Epidermal melanocyte (primary cell): ENCODE measurements around the gene PELI2.
A peak's percentile ranks its signal among the peaks of the same experiment; 100 is the strongest.

Experiments
- DNase-seq: peaks from one replicate; pipeline ENCODE4 v3.0.0; 2011; ENCODE audit warnings: low spot score; ENCODE audit not compliant: insufficient read length

The PELI2 gene

DNA sequence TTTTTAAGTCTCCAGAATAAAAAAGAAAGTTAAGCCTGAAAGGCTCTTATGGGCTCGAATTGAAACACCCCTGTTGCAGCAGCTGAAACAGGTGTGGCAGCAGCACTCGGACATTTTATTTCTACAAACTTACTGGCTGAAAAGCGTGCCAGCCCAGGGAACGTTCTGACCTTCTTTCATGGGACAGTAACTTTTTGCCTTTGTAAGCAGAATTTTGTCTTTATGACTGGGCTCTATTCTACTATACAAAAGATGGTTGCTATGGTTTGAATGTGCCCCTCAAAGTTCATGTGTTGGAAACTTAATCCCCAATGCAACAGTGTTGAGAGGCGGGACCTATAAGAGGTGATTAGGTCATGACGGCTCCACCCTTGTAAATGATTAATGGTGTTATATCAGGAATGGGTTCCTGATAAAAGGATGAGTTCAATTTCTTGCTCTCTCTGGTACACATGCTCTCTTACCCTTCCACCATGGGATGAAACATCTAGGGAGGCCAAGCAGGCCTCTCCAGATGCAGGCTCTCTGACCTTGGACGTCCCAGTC lies 52.7 kb downstream of the PELI2 start:
- no peak for DNase-seq

DNA sequence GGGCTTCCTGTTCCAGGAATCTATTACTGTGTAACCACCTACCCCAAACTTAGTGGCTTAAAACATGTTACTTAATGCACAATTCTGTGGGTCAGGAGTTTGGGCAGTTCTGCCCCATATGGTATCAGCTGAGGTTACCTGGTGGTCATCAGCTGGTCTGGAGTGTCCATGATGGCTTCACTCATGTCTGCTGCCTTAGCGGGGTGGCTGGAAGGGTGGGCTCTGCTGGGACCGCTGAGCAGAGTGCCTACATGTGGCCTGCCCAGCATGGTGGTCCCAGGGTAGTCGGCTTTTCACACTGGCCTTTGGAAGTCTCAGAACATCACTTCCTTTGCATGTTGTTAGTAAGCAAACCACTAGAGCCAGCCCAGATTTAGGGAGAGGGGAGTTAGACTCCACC lies 53.9 kb downstream of the PELI2 start:
- DNase-seq = no peak

DNA sequence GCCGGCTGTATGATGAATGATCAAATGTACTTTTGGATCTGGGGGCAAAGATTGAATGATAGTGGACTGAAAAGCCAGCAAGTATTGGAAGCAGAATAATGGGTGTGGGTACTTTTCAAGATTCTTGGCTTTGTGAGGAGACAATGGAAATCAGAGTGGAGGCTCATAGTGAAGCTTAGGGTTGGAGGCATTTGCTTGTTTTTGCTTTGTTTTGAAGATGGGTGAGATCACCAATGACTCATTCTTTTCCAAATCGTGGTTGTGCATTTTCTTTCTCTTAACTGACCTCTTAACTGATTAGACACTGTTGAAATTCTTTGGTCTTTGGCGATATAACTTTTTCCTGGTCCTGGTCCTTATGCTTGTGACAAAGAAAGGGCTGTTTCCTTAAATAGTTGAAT lies 54.4 kb downstream of the PELI2 start:
- DNase-seq = no peak

DNA sequence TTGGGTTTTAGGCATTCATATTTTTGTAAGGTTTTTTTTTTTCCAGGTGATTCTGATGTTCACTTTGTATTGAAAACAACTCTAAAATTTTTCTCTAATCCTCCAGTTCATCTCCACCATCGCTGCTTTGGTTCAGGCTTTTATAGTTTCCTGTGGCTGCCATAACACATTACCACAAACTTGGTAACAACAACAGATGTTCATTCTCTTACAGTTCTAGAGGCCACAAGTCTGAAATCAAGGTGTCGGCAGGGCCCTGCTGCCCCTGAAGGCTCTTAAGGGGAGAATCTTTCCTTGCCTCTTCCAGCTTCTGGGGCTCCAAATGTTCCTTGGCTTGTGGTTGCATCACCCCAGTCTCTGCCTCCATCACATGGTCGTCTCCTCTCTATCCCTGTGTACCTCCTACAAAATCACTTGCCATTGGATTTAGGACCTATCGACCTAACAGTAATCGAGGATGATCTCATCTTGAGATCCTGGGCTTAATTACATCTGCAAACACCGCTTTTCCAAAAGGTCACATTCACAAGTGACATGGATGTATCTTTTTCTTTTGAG lies 55.2 kb downstream of the PELI2 start:
- no peak for DNase-seq

DNA sequence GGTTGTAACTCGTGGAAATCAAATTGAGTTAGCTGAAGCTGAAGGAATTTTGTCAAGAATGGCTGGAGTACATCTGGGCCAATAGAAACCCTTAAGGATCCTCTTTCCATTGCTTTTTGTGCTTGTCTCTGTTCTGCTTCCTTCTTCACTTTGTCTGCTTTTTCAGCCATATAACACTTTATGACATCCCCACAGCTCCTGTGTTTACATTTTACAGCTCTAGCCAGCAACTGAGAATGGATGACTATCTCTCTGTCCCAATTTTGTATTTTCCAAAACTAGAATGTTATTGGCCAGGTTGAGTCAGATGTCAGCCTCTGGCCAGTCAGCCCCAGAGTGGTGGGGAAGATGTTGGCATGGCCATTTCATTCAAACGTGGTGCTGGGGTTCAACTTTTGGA lies 57.6 kb downstream of the PELI2 start:
- DNase-seq = no peak

DNA sequence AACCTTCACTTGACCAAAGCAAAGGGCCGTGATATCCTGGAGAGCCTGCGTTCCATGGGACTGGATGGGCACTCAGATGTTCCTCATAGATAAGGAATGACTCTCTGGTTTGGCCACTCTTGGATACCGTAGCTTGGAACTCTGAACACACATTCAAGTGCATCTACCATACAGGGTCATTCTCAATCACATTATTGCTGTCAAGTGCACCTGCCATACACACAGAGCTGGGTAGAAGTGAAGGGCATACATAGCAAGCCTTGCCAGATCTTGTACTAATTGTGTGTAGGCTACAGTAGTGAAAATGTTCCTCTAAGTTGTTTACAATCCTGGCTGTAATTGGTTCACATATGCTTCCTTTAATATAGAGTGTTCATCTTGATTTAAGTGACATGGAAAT lies 58.3 kb downstream of the PELI2 start:
- no peak for DNase-seq

DNA sequence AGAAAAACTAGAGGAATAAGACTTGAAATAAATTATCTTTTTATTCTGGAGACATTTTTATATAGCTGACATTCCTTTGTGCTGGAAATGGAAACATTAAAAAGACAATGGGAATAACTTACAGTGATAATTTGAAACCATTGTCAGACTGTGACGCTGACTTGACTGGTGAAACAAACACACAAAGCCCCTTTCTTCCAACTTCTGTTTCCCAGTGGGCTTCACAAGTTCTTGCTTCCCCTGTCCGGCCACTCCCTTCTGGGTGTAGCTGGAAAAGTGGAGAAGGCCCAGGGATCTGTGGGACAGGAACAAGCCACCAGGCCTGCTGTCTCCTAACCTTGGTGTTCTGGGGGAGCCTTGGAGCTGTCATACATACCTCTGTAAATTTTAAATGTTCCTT lies 58.8 kb downstream of the PELI2 start:
- DNase-seq = no peak

DNA sequence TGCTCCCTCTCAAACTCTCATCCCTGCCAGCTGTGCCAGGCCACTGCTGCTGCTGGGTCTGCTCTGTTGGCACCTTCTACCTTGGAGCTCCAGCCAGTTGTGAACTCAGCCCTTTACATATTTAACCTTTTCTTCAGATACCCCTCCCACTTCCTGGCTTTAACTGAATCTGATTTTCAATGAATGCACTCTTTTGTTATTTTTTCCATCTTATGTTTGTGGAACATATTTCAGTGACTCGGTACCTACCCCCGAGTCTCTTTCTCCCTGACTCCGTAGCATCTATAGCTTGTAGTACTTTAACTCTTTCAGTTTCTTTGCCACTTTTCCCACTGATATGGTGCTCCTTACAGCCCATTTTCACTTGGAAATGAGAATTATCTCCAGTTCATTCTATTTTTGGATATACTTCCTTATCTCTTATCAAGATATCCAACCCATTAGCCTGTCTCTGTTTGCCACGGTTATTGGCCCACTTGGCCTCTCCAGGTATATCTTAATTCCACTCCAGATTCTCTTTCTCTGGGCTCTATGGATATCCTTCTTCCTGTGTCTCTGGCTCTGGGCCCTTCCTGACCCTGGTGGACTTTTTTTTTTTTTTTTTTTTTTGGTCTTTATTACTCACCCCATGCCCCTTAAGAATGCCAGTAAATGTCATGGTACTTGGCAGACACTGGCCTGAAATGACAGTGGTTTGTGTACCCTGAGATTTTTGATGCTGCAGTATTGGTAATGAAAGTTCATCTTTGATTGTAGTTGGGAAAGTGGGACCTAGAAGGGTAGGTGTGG lies 62.7 kb downstream of the PELI2 start:
- DNase-seq = no peak

DNA sequence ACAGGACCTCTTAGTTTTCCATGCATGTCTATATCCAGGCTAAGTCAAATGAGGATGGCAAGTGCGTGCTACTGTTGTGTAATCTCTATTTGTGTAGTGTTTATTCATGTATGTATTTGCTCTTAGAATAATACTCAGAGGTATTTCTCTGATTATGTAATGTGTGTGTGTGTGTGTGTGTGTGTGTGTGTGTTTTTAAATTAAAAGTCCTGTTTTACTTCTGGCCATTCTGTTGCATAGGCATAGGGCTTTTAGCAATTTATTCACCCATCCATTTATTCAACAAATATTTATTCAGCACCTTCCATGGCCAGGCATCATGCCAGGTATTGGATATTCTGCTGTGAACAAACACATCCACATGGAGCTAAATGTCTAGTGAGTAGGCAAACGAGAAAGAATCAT lies 63.5 kb downstream of the PELI2 start:
- no peak for DNase-seq

DNA sequence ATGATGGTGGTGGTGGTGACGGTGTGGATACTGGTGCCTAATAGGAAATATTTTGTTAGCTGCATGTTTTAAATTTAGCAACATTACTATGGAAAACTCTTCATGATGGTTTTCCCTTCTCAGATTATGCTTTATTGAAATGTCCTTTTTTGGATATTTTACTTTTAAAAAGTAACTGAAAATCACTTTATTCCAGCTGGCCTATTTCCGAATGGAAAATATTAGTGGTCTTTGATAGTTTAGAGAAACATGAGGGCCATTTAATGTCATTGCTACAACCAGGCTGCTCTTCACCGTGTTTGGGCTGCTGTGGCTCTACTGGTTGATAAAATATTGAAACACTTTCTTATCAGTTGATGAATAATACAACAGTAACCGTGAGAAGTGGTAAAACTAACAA lies 64.2 kb downstream of the PELI2 start:
- DNase-seq = no peak

DNA sequence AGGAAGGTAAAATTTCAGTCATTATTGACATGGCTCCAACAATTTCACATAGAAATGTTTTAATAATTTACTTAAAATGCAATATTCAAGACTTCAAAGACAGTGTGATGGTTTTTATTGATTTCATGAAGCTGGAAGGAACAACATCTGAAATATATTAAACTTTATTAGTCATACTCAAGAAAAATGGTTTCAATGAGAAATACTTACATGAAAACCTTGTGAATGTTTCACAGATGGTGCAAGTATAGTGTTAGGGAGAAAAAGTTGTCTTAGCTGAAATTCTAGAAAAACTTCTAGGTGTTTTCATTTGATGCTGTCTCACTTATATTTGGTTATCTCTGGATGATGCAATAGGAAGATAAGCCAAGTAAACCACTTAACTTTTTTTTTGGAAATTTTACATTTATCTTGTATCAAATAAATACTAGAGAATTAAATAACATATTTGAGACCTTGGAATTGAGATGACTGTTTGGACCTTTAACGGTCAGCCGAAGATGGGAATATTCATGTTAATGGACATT lies 65.5 kb downstream of the PELI2 start:
- DNase-seq = no peak

DNA sequence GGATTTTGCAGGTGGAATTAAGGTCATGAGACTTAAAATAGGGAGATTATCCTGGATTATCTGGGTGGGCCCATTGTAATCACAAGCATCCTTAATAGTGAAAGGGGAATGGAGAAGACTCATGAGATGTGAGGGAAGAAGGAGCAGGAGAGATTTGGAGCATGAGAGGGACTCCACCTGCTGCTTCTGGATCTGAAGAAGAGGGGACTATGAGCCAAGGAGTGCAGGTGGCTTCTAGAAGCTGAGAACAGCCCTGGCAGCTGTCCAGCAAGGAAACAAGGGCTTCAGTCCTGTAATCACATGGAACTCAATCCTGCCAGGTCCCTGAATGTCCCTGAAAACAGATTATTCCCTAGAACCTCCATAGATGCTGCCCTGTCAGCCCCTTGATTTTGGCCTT lies 67.8 kb downstream of the PELI2 start:
- no peak for DNase-seq

DNA sequence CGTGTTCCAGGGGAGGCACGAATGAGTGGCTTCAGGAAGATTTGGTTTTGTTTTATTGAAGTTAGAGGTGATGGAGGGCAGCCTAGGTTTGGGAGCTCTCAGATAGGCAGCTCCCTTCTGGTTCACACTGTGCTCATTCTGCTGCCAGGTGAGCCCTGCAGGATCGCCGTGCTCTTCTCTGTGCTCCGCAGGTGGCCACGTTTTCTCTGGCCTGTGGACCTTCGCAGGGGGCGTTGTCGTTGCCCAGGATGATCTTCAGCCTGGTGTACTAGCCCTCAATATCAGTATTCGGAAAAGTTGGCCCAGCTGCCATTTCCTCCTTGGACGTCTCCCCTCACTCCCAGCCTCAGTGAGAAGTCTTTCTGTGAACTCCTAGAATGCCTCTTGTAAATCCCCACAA lies 69.5 kb downstream of the PELI2 start:
- no peak for DNase-seq

DNA sequence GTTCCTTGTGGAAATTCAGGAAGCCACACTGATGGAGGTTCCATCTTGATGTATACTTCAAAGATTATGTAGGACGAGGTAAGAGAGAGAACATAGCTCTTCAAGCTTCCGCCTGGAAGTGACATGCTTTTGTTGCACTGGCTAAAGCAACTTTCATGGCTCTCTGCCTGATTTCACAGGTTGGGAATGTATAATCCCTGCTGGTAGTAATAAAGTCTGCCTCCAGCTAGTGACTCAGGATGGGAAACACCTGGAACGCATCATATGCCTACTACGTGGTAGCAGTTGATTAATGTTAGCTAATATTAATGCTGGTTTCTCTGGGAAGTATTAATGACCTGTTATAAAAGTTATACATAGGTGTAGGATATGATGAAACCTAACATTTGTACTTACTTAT lies 71.1 kb downstream of the PELI2 start:
- no peak for DNase-seq

DNA sequence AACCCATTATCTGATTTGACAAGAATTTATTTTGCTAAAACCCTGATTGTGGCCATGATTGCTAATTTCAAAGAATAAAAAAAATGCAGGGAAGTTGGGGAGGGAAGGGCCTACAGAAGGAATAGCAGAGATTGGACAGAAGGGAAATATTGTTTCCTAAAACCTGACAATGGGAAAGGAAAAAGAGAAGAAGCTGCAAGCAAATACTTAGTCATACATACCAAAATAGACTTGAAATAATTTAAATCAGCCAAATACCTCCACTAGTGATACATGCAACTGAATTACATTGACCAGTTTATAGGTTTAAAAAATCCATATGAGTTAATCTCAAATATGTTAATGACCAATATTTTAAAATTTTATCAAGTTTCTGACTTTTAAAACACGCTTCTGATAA lies 75.1 kb downstream of the PELI2 start:
- DNase-seq = no peak

DNA sequence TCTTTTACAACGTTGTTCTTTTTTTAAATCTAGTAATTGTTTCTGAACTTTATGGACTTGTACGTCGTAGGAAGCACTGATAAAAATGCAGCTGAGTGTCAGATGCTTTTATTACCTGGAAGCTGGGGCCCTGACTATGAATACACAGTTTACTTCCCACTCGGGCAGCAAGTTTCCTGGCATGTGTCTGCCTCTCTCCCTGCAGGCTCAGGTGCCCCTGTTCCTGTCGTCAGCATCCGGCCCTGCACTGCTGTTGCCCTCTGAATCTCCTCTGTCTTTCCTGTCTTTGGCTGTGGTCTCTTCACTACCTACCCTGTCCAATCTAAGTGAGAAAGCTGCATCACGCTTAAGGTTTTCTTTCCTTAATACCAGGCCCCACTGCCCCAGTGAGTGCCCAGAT lies 75.8 kb downstream of the PELI2 start:
- DNase-seq = no peak

DNA sequence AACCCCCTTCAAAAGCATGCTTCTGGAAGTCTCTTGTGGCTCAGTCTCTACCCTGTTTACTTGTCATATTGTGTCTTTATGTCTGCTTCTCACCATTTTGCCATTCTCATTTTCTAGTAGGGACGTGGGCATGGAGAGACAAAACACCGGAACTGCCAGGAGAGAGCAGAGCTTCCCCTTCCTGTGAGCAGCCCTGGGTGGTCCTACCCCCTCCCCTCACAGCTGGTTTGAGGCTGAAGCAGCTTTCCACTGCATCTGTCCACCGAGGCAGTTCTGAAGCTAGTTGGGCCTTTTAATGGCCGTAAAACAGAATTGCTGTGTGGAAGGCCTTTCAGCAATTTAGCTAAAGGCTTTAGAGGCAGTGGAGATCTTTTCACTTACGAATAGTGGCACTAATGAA lies 77.0 kb downstream of the PELI2 start:
- no peak for DNase-seq

DNA sequence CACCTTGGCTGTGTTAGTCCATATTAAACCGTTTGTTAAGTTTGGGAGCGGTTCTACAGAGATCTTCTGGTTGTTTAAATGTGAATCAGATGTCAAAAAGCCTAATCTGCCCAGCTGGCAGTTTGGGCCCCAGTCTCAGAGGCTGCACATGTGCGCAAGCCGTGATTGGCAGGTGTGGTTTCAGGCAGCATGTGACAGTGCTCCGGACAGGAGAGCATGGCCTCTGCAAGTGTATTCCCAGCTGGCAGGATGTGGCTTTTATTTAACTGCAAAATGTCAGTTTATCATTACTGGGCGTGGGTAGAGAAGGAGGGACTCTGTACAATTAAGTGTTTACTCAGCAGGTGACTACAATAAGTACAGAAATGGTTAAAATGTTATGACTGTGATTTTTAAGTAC lies 77.5 kb downstream of the PELI2 start:
- DNase-seq = no peak

DNA sequence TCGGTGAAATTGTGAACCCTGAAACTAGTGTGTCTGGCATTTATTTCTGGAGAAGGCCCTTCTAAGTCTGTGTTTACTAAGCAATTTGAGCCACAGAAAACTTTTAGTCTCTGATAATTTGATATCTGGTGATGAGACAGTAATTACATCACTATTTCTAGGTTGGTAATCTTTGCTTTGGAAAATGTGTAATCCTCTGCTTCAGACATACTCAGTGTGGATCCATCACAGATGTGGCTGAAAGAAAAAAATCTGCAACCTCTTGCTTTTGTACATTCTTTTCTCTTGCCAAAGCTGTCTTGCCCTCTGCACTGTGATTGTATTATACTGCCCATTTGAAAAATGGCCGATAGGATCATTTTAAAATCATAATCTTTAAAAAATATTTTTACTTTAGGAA lies 78.1 kb downstream of the PELI2 start:
- no peak for DNase-seq

DNA sequence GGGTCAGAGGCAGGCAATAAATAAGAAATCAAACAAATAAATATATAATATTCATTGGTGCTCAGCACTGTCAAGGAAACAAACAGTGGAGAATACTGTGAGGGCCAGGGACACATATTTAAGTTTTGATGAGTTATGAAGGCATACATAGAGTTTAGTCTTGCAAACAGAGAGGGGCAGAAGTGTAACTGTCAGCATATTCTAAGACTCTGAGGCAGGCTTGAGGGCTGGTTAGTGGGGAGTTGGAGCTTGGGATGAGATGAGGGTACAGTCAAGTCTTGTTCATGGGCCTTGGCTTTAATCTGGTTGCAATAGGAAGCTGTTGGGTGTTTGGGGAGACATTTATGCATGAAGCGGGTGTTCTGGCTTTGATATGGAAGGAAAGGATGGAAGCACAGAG lies 78.9 kb downstream of the PELI2 start:
- DNase-seq = no peak

DNA sequence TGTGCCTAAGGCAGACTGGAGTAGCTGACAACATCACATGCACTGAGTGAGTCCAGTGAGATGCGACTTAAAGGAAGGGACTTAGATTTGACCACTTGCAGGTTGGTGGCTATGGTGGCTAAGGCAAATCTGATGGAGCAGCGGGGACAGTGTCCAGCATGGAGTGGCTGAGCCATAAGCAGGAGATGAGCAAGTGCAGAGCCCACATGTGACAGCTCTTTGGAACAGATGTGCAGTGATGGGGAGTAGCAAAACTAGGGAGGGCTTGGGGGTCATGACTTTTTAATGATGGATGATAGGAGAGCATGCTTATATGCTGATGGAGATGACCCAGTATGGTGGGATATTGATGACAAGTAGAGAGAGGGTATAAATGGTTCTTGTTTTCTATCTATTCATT lies 80.2 kb downstream of the PELI2 start:
- DNase-seq = no peak

DNA sequence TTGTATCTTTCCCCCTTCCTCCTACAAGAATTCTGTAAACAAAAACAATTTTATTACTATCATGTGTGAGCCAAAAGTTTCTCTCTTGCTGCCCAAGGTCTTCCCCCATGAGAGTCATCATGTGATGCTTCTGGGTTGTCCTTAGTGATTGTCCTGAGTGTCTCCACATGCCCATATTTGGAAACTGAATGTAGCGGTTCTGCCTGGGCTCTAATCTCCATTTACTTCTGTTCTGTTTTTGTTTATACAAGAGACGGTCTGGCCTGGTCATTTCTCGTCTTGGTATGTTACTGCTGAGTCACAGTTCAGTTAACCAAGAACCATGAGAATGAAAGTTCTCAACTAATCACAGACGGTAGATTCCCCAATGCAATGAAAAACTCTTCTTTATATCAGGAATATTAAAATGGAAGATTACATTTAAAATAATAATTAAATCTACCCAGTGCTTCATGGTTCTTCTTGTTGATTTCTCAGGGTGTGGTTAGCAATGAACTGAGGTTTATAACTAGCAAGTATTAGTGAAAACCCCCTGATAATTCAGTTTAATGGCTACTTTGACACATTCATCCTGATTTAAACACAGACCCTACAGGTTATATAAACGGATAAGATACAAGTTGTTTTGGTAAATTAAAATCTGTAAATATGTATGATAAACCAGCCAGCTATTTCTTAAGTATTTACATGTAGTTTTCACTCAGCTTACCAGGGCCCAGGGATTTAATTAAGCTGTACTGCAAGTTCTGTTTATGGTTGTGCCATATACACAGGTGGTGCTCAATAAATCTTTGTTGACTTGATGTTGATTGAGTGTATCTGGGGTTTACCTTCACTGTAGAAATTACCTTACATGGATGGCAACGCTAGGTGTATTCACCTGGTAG lies 81.1 kb downstream of the PELI2 start:
- DNase-seq = peak; percentile 30
